MM.1S (cell line): ENCODE results near the gene MMP24OS.

Source experiments
- DNase-seq: peaks from one replicate; pipeline ENCODE4 v3.0.0-alpha.2; 2015
- H2AFZ ChIP-seq: fragments of 300-600 bp; sonication (generic); 2 replicates; pipeline ENCODE4 v1.6.0; 2016; ENCODE audit warnings: antibody characterized with exemption, low read length
- H3F3A ChIP-seq: fragments of 300-600 bp; sonication (generic); 2 replicates; pipeline ENCODE4 v1.6.1; 2016; ENCODE audit warnings: mild to moderate bottlenecking, antibody characterized with exemption, low read length, moderate library complexity, mixed read lengths; ENCODE audit not compliant: insufficient read depth
- H3K27ac ChIP-seq: fragments of 300-600 bp; sonication (generic); 2 replicates; pipeline ENCODE4 v1.5.1; 2016; ENCODE audit warnings: mild to moderate bottlenecking, low read length
- H3K27me3 ChIP-seq: fragments of 300-600 bp; sonication (generic); replicated peaks from 2 replicates; pipeline ENCODE4 v1.6.0; 2016; ENCODE audit warnings: low read length; ENCODE audit not compliant: insufficient read depth
- H3K36me3 ChIP-seq: fragments of 300-600 bp; sonication (generic); replicated peaks from 2 replicates; pipeline ENCODE4 v1.6.1; 2016; ENCODE audit warnings: mild to moderate bottlenecking, low read length, mixed read lengths; ENCODE audit not compliant: insufficient read depth
- H3K4me1 ChIP-seq: fragments of 300-600 bp; sonication (generic); 2 replicates; pipeline ENCODE4 v1.6.1; 2016; ENCODE audit warnings: low read length, mixed read lengths
- H3K4me2 ChIP-seq: fragments of 300-600 bp; sonication (generic); 2 replicates; pipeline ENCODE4 v1.6.0; 2016; ENCODE audit warnings: low read depth, low read length
- H3K4me3 ChIP-seq: fragments of 300-600 bp; sonication (generic); 2 replicates; pipeline ENCODE4 v1.5.1; 2016; ENCODE audit warnings: low read length, mixed read lengths
- H3K79me2 ChIP-seq: fragments of 300-600 bp; sonication (generic); 2 replicates; pipeline ENCODE4 v1.6.1; 2016; ENCODE audit warnings: mixed run types, low read length, mixed read lengths
- H3K9ac ChIP-seq: fragments of 300-600 bp; sonication (generic); 2 replicates; pipeline ENCODE4 v1.6.1; 2016; ENCODE audit warnings: low read length, mixed read lengths
- H3K9me2 ChIP-seq: fragments of 300-600 bp; sonication (generic); replicated peaks from 2 replicates; pipeline ENCODE4 v1.6.1; 2016; ENCODE audit warnings: mild to moderate bottlenecking, low read length, mixed read lengths; ENCODE audit not compliant: insufficient read depth
- H3K9me3 ChIP-seq: fragments of 300-600 bp; sonication (generic); replicated peaks from 2 replicates; pipeline ENCODE4 v1.6.1; 2016; ENCODE audit warnings: mild to moderate bottlenecking, low read length, mixed read lengths; ENCODE audit not compliant: insufficient read depth
- H4K20me1 ChIP-seq: fragments of 300-600 bp; sonication (generic); 2 replicates; pipeline ENCODE4 v1.6.1; 2016; ENCODE audit warnings: mild to moderate bottlenecking, low read length, moderate library complexity, mixed read lengths; ENCODE audit not compliant: insufficient read depth
- EZH2 ChIP-seq: fragments of 300-600 bp; sonication (generic); optimal IDR thresholded peaks from 2 replicates; pipeline ENCODE3; 2017; ENCODE audit warnings: low read depth, mild to moderate bottlenecking, antibody characterized with exemption, low read length, mixed read lengths
- EZH2phosphoT487 ChIP-seq: fragments of 300-600 bp; sonication (generic); IDR thresholded peaks from 2 replicates; pipeline ENCODE4 v1.6.1; 2018; ENCODE audit warnings: antibody characterized with exemption, low read length
- TF ChIP-seq, protein P1 (sequence below): fragments of 300-600 bp; sonication (generic); IDR thresholded peaks from 2 replicates; pipeline ENCODE4 v1.5.1; 2016; ENCODE audit warnings: antibody characterized with exemption, low read length, mixed read lengths

MMP24OS gene

DNA sequence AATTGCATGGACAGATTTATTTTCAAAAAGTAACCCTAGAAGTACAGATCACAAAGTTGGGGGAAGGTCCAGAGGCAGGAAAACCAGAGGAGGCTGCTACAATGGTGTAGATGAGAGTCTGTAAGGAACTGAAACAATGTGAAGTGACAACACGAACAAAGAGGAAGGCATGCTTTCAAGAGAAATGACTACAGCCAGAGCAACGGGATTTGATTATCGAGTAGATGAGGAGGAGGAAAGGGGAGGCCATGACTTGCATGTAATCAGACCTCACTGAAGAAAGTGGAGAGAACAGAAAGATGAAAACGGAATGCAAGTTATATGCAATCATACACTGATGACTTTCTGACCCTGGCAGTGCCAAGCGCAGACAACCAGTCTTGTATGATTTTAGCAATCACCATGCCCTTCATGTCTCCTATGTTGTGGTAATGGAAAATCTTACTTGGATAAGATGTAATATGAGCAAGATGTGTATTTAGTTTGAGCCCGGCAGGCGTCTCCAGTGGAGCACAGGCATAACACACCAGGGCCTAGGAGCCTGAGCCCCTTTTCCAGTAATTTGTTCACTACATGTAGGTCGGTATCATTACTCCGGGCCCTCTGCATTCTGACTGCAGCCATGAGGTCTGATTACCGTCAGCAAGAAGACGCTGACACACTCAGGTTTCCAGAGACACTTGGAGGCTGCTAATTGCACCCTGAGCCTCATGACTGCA lies 48.3 kb upstream of the MMP24OS start:
- H3F3A ChIP-seq: no peaks in the 10 kb centered on the region
- no peak overlapping the region for H3K27ac ChIP-seq
- no peaks in the 10 kb centered on the region for H3K9me2 ChIP-seq
- H3K79me2 ChIP-seq: no peaks in the 10 kb centered on the region
- H3K9me3 ChIP-seq: no peaks in the 10 kb centered on the region
- no peak for DNase-seq
- H3K4me3 ChIP-seq: no peak overlapping the region
- H3K9ac ChIP-seq: no peak overlapping the region
- no peak overlapping the region for H3K4me2 ChIP-seq
- no peaks in the 10 kb centered on the region for H3K36me3 ChIP-seq
- TF ChIP-seq EZH2 (no peak), EZH2phosphoT487 (no peak)
- TF ChIP-seq, protein P1, sequence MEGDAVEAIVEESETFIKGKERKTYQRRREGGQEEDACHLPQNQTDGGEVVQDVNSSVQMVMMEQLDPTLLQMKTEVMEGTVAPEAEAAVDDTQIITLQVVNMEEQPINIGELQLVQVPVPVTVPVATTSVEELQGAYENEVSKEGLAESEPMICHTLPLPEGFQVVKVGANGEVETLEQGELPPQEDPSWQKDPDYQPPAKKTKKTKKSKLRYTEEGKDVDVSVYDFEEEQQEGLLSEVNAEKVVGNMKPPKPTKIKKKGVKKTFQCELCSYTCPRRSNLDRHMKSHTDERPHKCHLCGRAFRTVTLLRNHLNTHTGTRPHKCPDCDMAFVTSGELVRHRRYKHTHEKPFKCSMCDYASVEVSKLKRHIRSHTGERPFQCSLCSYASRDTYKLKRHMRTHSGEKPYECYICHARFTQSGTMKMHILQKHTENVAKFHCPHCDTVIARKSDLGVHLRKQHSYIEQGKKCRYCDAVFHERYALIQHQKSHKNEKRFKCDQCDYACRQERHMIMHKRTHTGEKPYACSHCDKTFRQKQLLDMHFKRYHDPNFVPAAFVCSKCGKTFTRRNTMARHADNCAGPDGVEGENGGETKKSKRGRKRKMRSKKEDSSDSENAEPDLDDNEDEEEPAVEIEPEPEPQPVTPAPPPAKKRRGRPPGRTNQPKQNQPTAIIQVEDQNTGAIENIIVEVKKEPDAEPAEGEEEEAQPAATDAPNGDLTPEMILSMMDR: no peak
- no peak overlapping the region for H2AFZ ChIP-seq
- no peaks in the 10 kb centered on the region for H3K4me1 ChIP-seq
- no peaks in the 10 kb centered on the region for H3K27me3 ChIP-seq
- no peaks in the 10 kb centered on the region for H4K20me1 ChIP-seq

DNA sequence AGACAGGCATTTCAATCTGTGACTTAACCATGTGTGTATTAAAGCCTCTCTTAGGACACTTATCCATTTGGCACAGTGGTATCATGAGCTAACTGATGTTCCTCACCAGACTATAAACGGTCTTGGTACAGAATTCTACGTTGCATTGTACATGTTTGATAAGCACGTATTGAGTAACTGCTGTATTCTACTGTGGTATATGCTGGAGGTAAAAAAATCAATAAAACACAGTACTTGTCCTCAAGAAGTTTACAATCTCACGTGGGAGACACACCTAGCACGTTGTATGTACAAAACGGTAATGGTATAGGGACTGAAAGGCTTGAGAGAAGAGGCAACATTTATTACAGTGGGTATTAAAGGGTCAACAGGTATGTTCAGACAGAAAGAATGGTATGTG lies 47.5 kb upstream of the MMP24OS start:
- H3K9me2 ChIP-seq: no peaks in the 10 kb centered on the region
- H3K36me3 ChIP-seq: no peaks in the 10 kb centered on the region
- H3K9me3 ChIP-seq: no peaks in the 10 kb centered on the region
- no peaks in the 10 kb centered on the region for H3K27me3 ChIP-seq
- no peaks in the 10 kb centered on the region for H3F3A ChIP-seq
- no peaks in the 10 kb centered on the region for H3K79me2 ChIP-seq
- no peak overlapping the region for H3K4me3 ChIP-seq
- TF ChIP-seq EZH2phosphoT487: no peak
- no peak for TF ChIP-seq EZH2
- TF ChIP-seq, protein P1: no peak
- no peak overlapping the region for H3K4me2 ChIP-seq
- no peak overlapping the region for H3K27ac ChIP-seq
- H2AFZ ChIP-seq: no peak overlapping the region
- no peak for DNase-seq
- no peak overlapping the region for H3K9ac ChIP-seq
- no peaks in the 10 kb centered on the region for H4K20me1 ChIP-seq
- no peaks in the 10 kb centered on the region for H3K4me1 ChIP-seq

DNA sequence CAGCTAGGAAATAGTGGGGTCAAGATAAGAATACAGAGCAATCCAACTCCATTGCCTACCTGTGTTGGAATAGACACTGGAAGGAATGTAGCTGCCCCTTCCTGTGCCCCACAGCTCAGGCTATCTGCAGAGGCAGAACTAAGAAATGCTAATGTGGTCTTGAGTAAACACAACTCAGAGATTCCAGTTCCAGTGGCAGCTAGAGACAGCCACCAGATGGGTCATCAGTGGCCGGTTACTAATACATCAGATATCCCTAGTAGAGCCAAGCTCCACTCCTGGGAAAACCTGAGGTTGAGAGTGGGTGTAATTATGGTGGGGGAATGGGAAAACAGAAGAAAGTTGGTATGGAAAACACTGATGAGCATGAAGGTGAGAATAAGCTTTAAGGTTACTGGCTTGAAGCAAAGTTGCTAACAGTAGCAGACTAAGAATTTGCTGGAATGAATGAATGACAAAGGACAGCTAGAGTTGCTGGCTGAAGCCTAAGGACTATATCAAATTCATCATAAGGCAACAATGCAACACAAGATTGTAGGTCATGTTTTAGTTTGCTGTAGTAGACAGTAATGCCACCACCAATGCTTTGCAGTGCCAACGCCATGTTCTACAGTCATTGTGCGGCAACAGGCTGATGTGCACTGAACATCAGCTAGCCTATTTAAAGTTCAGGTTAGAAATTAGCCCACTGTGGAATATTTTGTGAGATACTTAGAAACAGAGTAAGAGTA lies 42.6 kb upstream of the MMP24OS start:
- Histone ChIP-seq H4K20me1 (no peaks in the 10 kb centered on the region), H3K4me1 (no peaks in the 10 kb centered on the region), H3K9ac (no peak overlapping the region), H2AFZ (no peak overlapping the region), H3K27ac (no peak overlapping the region), H3K4me2 (no peak overlapping the region), H3K27me3 (no peaks in the 10 kb centered on the region), H3K9me3 (no peaks in the 10 kb centered on the region), H3K79me2 (no peaks in the 10 kb centered on the region), H3K9me2 (no peaks in the 10 kb centered on the region), H3K36me3 (no peaks in the 10 kb centered on the region), H3F3A (no peaks in the 10 kb centered on the region), H3K4me3 (no peak overlapping the region)
- DNase-seq: no peak
- TF ChIP-seq EZH2phosphoT487: no peak
- no peak for TF ChIP-seq EZH2
- TF ChIP-seq, protein P1: no peak
